Hepatocyte (in vitro differentiated cells): ENCODE results near the gene OR14I1.

Source experiments
- CTCF ChIP-seq: fragments of 200-600 bp; sonication (generic); IDR thresholded peaks from 2 replicates; pipeline ENCODE4 v1.5.1; 2016; ENCODE audit warnings: antibody characterized with exemption, mild to moderate bottlenecking; ENCODE audit not compliant: poor library complexity
- EZH2 ChIP-seq: fragments of 200-600 bp; sonication (generic); IDR thresholded peaks from 2 replicates; pipeline ENCODE4 v1.6.1; 2016; ENCODE audit warnings: antibody characterized with exemption, mild to moderate bottlenecking, borderline replicate concordance
- EZH2phosphoT487 ChIP-seq: fragments of 200-600 bp; sonication (generic); IDR thresholded peaks from one replicate; pipeline ENCODE4 v1.6.1; 2018; ENCODE audit warnings: antibody characterized with exemption, mild to moderate bottlenecking, low read depth, moderate library complexity; ENCODE audit not compliant: unreplicated experiment, severe bottlenecking

GRCh38 chr1:248740876-248741275, 38.3 kb upstream of the OR14I1 start:
- TF ChIP-seq CTCF (no peak), EZH2 (no peak), EZH2phosphoT487 (no peak)
